RPMI8226 (cell line): Measurements from ENCODE around the gene DAPK3.
"Not testable (repeated sequence)": the region's sequence is repeated elsewhere in the genome, so short reads cannot be mapped to it uniquely, and the experiment has no call there.

Experiments used
- DNase-seq: peaks from one replicate; pipeline ENCODE4 v3.0.0-alpha.2; 2015

Gene DAPK3

DNA sequence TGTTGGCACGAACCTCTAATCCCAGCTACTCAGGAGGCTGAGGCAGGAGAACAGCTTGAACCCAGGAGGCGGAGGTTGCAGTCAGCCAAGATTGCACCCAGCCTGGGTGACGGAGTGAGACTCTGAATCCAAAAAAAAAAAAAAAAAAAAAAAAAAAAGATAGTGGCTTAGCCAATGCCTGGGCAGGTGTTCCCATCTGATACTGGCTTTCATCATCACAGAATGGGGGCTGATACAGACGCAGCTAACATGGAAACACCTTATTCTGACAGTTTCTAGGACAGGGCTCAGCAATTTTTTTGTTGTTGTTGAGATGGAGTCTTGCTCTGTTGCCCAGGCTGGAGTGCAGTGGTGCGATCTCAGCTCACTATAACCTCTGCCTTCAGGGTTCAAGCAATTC lies 29.9 kb upstream of the DAPK3 start:
- not testable (repeated sequence) for DNase-seq

DNA sequence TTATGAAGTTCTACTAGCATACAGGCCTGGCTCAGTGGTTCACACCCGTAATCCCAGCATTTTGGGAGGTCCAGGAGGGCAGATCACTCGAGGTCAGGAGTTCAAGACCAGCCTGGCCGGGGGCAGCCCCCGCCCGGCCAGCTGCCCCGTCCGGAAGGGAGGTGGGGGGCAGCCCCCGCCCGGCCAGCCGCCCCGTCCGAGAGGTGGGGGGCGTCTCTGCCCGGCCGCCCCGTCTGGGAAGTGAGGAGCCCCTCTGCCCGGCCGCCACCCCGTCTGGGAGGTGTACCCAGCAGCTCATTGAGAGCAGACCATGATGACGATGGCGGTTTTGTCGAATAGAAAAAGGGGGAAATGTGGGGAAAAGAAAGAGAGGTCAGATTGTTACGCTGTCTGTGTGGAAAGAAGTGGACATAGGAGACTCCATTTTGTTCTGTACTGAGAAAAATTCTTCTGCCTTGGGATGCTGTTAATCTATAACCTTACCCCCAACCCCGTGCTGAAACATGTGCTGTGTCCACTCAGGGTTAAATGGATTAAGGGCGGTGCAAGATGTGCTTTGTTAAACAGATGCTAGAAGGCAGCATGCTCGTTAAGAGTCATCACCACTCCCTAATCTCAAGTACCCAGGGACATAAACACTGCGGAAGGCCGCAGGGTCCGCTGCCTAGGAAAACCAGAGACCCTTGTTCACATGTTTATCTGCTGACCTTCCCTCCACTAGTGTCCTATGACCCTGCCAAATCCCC lies 27.9 kb upstream of the DAPK3 start:
- not testable (repeated sequence) for DNase-seq

DNA sequence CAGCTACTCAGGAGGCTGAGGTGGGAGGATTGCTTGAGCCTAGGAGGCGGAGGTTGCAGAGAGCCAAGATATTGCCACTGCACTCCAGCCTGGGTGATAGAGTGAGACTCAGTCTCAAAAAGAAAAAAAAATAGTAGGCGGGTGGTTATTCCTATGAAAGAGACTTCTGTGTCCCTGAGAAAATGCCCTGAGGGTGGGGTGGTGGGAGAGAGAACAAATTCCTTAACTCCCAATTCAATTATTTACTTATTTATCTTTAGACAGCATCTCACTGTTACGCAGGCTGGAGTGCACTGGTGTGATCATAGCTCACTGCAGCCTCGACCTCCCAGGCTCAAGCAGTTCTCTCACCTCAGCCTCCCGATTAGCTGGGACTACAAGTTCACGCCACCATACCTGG lies 24.7 kb upstream of the DAPK3 start:
- no peak for DNase-seq

DNA sequence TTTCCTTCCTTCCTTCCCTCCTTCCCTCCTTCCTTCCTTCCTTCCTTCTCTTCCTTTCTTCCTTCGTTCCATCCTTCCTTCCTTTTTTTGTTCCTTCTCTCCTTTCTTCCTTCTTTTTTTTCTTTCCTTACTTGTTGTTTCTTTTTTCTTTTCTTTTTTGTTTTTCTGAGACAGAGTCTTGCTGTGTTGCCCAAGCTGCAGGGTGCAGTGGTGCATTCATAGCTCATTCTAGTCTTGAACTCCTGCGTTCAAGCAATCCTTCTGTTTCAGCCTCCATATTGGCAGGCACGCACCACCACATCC lies 19.9 kb upstream of the DAPK3 start:
- DNase-seq: no peak

DNA sequence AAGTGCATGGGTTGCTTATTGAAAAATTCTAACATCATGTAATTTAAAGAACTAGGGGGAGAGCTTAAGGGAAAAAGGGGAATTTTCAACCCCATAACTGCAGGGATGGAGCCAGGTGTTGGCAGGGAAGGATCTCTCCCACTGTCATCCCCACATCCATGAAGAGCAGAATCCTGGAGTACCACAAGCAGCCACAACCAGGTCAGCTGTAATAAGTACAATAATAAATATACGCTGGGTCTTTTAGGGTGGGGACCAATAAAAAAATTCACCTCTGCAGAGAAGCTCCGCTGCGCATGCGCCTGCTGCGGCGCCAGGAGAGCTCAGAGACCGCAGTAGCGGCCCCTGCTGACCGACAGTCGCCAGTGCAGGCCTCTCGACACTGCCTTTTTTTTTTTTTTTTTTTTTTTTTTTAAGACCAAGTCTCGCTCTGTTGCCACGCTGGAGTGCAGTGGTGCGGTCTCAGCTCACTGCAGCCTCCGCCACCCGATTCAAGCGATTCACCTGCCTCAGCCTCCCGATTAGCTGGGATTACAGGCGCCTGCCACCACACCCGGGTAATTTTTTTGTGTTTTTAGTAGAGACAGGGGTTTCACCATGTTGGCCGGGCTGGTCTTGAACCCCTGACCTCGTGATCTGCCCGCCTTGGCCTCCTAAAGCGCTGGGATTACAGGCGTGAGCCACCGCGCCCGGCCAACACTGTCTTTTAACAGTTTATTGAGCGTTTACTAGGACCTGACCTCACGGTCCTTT lies 16.9 kb upstream of the DAPK3 start:
- DNase-seq: peak; percentile 94

DNA sequence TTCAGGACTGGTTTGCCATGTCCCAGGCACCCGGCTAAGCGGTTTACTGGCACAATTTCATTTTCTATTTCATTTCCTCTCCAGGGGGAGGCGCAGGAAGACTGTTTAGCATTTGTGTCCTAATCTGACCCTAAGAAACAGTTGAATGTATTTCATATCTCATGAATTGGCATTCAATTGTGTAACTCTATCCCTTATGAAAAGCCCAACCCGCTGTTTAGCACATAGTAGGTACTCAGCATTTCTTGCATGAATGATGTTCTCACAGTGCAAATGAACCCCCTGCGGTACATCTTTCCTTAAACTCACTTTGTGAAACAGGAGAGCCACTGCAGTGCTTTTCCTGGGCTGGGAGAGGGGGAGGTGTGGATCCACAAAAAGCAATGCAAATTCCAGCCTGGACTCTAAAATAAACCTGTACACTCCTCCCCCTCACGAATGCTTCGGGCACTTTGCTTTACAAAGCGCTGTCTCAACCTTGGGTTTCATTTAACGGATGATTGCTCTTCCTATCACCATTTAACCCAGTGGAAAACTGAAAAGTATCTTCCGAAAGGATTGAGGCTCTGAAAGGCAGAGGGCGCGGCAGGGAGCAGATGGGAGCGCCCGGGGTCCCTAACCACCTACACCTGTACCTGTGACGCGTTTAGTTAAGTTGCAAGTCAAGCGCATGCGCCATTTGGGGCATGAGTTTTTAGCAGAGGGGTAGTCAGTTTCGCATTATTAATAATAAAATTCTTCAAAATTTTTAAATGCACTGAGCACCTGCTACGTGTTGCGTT lies 15.6 kb upstream of the DAPK3 start:
- DNase-seq: peak; percentile 84

DNA sequence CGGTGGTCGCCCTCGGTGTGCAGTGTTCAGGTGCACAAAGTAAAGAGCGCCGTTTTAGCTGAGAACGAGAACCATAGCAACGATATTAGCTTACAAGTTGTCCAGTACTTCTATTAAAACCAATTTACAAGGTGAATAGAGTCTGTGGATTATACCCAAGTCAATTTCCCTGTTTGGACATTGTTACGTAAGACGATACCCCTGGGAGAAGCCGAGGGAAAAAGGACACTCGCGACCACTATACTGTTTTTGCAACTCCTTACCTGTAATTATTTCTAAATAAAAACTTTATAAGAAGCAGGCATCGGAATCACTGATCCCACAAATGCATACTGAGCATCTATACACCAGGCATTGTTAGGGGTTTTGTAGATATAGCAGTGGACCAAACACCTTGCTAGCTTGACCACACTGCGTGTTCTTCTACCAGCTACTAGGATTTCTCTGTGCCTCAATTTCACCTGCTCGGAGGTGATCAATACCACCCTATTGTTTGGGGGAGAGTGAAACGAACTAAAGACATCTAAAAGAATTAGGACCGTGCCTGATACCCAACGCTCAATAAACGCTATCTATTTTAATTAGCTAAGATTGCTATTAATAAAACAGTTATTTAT lies 14.9 kb upstream of the DAPK3 start:
- DNase-seq: peak; percentile 13

DNA sequence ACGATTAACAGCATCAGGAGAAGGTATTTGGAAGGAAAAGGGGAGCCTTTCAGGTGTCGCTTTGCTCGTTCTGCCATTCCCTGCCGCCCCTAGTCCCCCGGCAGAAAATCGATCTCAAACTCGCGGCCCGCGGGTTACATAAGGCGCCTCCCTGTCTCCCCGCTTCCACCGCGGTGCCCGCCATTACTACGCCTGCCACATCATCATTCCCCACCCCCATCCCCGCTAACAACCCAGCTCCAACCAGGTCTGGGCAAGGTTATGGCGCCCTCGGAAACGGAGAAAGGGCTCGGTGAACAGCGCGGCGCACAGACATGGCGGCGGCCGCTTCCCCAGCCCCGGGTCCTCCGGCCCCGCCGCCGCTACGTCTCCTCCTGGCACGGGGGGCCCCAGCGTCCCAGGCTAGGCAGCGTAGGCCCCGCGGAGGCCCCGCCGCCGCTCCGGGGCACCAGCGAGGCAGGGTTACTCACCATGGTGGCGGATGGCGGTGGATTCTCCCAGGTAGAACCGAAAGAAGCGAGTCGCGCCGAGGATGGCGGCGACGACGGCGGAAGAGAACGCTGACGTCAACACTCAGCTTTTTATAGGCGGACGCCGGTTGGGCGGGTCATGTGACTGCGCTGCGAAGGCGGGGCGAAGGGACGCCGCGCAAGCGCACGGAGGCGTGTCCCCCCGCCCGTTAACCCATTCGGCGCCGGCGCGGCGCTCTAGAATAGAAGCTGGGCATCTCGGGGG lies 14.2 kb upstream of the DAPK3 start, which contains the start of gene EEF2:
Gene EEF2, minus strand, starts transcription at position 556 of the 735 bp plus-strand sequence. Its CDS starts 83 bp downstream, at position 473.
- DNase-seq: peak; percentile 96

DNA sequence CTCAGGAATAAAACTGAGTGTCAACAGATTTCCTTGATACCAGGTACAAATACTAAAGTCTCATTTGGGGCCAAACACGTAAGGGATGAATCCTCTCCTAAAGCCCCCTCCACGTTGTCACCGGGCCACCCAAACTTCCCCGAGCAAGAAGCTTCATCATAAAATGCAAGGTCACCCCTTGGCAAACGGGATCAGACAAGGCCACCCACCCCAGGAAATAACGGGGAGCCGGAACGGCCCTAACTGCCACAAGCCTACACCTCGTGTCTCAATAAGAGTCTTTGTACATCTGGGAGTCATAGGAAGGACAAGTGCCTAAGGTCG lies 13.6 kb upstream of the DAPK3 start:
- DNase-seq: peak; percentile 13

DNA sequence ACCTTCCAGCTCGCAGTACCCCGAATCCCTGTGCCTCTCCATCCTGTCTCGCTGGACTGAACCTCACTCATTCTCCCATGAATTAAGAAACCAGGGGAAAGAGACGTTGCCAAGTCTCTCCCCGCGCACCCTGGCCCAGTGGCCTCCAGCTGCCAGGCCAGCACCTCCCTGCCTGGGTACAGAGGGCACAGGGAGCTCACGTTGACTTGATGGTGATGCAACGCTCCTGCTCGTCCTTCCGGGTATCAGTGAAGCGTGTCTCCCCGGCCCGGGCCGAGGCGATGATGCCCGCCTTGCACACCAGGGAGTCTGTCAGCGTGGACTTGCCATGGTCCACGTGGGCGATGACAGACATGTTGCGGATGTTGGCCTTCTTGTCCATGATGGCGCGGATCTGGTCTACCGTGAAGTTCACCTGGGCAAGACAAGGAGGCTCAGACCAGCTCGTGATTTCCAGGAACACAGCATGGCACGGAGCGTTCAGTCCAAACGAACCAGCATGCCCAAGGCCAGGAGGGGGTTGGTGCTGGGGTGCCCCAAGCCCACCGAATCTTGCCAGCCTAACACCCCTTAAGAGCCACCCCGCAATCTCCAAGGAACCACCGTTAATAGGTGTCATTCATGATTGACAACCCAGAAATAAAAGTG lies 13.2 kb upstream of the DAPK3 start:
- peak; percentile 47 for DNase-seq

DNA sequence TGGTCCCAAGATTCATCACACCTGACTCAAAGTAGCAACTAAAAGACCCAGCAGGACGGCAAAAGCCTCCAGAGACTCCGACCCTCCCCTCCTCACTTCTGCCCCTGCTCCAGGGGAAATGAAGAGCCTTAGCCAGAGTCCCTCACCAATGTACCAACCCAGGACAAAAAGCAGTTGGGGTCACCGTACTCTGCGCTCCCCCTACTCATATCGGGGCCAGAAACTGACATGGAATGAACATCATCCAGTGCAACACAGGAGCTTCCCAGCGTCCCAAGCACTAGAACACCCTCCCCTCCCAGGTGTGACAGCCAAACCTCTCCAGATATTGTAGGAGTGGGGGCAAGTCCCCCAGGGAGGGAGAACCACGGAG lies 12.6 kb upstream of the DAPK3 start:
- DNase-seq: no peak

DNA sequence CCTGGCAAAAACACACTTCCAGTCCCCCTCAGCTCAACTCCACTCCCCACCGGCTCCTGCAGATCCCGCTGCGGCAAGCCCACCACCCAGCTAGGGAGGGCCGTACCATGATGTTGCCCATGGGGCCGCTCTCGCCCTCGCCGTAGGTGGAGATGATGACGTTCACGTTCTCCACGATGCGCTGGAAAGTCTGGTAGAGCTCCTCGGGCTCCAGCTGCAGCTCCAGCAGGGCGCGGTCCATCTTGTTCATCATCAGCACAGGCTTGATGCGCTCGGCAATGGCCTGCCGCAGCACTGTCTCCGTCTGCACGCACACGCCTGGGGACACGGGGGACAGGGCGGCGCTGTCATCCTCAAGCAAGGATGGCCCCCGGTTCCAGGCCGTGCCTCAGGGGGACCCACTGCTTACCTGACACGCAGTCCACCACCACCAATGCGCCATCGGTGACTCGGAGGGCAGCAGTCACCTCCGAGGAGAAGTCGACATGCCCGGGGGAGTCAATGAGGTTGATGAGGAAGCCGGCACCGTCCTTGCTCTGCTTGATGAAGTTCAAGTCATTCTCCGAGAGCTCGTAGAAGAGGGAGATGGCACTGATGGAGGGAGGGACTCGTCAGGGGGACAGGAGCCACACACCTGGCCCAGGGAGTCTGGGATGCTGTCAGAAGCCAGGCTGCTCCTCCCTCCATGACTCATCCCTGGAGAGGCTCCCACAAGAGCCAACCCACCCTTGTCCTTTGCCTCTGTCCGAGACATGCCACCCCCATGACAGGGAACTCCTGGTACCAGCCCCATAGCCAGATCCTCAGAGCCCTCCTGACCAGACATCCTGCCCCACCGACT lies 12.0 kb upstream of the DAPK3 start:
- DNase-seq: no peak

DNA sequence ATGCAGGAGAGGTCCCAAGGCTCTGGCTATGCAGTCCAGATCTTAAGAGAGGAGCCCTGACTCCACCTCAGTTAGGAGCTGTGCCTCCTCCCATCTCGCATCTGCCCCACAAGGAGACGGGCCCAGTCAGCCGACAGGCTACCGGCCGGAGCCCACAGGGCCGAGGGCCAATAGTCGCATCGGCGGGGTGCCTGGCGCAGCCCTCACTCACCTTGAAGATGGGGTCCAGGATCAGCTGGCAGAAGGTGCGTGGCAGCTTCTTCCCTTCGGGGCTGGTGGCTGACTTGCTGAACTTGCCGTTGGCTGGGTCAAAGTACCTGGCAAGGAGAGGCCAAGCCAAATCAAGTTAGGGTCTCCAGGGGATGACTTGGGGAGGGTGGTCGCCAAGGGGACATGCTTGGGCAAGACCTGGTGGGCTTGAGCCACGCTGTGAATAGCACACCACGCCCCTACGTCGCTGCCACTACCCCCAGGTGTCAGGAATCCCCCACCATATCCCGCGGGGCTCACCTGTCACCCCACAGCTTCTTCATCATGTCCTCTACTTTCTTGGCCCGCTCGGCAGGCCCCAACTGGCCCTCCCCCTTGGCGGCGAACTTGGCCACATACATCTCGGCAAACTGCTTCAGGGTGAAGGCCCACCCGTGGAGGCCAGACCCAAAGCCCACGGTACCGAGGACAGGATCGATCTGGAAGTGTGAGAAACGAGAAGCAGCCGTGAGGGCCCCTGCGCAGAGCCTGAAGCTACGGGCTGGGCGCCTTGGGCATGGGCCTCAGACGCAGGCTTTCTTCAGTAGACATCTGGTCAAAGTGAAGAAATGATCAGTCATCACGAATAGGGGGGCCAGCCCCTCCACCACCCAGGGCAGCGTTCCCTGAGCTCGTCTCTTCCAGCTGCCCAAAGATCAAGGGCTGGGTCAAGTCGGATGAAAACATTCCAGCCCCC lies 11.1 kb upstream of the DAPK3 start:
- no peak for DNase-seq

DNA sequence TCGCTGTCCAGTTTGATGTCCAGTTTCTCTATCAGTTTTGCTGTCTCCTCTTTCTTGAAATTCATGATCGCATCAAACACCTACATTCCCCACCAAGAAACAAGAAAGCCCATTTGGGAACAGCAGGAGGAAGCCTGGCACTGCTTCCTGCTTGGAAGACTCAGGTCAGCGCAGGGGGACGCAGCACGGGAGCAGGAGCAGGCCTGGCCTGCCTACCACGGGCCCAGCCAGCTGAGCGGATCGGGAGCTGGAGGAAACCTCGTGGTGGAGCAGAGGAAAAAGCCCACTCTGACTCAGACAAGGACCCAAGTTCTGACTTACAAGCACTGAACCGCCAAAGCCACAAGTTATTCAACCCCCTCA lies 10.5 kb upstream of the DAPK3 start:
- DNase-seq: no peak

DNA sequence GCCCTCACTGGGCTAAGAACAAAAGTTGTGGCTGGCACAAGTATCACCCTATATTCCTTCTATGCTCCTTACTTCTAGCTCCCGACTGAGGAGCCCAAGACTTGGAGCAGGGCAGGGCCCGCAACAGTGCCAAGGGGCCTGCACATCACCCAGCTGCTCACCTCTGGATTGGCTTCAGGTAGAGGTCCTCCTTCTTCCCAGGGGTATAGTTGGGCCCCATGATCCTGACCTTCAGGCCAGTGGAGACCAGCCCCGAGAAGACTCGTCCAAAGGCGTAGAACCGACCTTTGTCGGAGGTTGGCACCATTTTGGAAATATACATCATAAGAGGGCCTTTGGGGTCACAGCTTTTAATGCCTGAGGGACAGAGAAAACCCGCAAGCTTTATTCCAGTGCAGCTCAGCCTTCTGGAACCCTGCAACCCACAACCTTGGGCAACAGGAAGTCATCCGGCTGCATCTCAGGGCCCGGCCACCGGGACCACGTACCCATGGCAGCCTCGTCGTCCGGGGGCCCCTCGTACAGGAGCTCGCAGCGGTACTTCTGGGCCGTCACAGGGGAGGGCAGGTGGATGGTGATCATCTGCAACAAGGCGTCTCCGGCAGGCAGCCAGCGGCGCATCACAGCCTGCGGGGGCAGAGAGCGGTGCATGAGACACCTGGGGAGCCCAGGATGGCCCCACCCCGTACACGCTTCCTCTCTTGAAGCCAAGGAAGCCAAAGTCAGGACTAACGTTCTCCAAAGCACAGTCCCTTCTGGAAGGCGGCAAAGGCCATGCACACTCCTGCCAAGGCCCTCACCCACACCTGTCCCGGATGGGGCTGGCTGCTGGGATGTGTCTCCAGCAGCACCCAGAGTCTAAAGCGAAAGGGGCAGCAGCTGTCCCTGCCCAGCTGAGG lies 9.7 kb upstream of the DAPK3 start:
- DNase-seq: no peak

DNA sequence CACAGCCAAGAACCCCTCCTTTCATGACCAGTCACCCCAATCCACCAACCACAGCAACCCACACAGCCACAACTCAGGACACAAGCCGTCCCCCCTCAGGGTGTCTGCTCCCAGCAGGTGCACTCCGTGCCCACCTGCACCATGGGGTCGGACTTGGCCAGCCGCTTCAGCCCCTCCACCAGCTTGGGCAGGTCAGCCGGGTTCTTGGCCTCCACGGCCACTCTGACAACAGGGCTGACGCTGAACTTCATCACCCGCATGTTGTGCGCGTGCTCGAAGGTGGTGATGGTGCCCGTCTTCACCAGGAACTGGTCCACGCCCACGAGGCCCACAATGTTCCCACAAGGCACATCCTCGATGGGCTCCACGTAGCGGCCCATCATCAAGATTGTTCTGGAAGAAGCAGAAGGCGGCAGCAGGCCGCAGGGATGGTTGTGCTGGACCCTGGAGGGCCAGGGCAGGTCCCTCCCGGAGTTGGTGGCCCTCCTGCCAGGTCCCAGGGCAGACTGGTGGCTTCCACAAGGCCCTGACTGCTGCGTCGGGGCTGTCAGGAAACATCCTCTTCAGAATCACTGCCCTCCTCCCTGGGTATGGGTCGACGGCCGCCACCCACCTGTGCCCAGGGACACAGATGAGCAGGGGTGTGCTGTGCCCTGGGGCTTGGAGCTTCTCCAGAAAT lies 8.9 kb upstream of the DAPK3 start:
- DNase-seq: no peak

DNA sequence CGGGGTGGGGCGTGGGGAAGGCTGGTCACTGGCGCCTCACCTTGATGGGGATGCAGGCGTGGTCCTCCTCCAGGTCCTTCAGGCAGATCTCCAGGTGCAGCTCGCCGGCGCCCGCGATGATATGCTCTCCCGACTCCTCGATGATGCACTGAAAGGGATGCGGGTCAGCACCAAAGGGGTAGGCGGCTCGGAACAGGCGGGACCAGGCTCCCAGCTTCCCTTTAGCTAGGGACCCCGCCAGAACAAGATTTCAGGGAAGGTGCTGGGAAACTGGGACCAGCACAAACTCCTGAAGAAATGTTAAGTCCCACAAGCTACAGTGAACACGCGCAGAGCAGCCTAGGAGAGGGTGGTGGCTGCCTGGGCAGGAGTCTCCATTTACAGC lies 8.4 kb upstream of the DAPK3 start:
- no peak for DNase-seq

DNA sequence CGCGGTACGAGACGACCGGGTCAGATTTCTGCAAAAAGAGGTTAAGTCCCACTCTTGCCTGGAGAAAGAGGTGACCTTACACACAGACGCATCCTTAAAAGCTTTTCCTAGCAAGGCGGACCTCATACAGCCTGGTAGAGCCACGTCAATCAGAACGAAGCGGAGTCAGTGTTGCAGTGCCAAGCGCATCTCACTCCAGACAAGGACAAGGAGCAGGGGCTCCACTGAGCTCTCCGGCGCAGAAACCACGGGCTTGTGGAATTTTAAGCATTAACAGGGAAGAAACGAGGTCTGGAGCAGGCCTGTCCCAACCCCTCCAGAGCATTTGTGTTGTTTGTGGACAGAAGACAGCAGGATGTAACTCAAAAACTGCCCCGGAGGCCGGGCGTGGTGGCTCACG lies 7.2 kb upstream of the DAPK3 start:
- DNase-seq: no peak
